Activated CD4-positive, alpha-beta T cell treated with anti-CD3 and anti-CD28 coated beads for 36 hours (primary cell): ENCODE data around the gene AGO1. TPM values are rescaled to one million over a fixed set of nuclear protein-coding genes. Genes with fewer than 3 reads are reported as not detected.
"Not testable (repeated sequence)": the region's sequence is repeated elsewhere in the genome, so short reads cannot be mapped to it uniquely, and the experiment has no call there.

Experiments
- ATAC-seq: fragments of 200-7000 bp; cut with Tn5 transposase; one replicate; pipeline ENCODE4 v1.10.0; 2021; ENCODE audit warnings: mild to moderate bottlenecking, moderate library complexity
- CTCF ChIA-PET: fragments of 350-600 bp; sonication (Branson Sonifier 250); formaldehyde crosslinking; loops from one replicate; lab custom pipeline; 2021; ENCODE audit warnings: antibody characterized with exemption; lab: Charles Lee
- POLR2A ChIA-PET: fragments of 350-600 bp; sonication (Branson Sonifier 250); formaldehyde crosslinking; loops from one replicate; lab custom pipeline; 2021; ENCODE audit warnings: antibody characterized with exemption, inconsistent platforms; lab: Charles Lee
- DNase-seq: peaks from one replicate; pipeline ENCODE4 v3.0.0-alpha.2; 2020
- H3K27ac Mint-ChIP-seq: one replicate; pipeline ENCODE4 v1.8.0; 2021; ENCODE audit warnings: mixed read lengths
- H3K27me3 Mint-ChIP-seq: one replicate; pipeline ENCODE4 v1.8.0; 2021; ENCODE audit warnings: mixed read lengths
- H3K36me3 Mint-ChIP-seq: one replicate; pipeline ENCODE4 v1.8.0; 2021; ENCODE audit warnings: low read depth, mixed read lengths
- H3K4me1 Mint-ChIP-seq: one replicate; pipeline ENCODE4 v1.8.0; 2021; ENCODE audit warnings: mixed read lengths
- H3K4me3 Mint-ChIP-seq: one replicate; pipeline ENCODE4 v1.8.0; 2021; ENCODE audit warnings: mild to moderate bottlenecking, moderate library complexity, mixed read lengths
- H3K9me3 Mint-ChIP-seq: one replicate; pipeline ENCODE4 v1.8.0; 2021; ENCODE audit warnings: low read depth, mixed read lengths
- intact Hi-C, 2 experiments: fragments of 100-400 bp; cut with DNase I in 1 of 2; cut with micrococcal nuclease in 1 of 2; formaldehyde crosslinking; loops; one replicate each; pipeline versions ENCODE4 v1.14.2 to v1.15.1; 2022 to 2024; cut with DNase I, micrococcal nuclease
- total RNA-seq, 2 experiments: library from RNA; stranded (reverse); gene quantifications; one replicate each; pipeline ENCODE4 v1.2.3, GENCODE V29; 2021

Gene AGO1
- total RNA-seq, 2 experiments from 2014 or later, result 31.5 to 34.6 TPM

- DNase-seq, result no peak
Observed at GRCh38 chr1:35851132-35851869, 31.7 kb upstream of the AGO1 start.

GRCh38 chr1:35852241-35852640 lies 30.8 kb upstream of the AGO1 start:
- H3K4me1 Mint-ChIP-seq, result no peaks in the 10 kb centered on the region
- no peaks in the 10 kb centered on the region for H3K9me3 Mint-ChIP-seq
- no peaks in the 10 kb centered on the region for H3K27me3 Mint-ChIP-seq
- POLR2A ChIA-PET, result no interaction called here
- no peak overlapping the region for H3K4me3 Mint-ChIP-seq
- intact Hi-C loops, result no loop called here
- DNase-seq (no peak), ATAC-seq (no peak)
- no peak overlapping the region for H3K27ac Mint-ChIP-seq
- CTCF ChIA-PET, result no interaction called here
- peaks cover 5% of the 10 kb centered on the region for H3K36me3 Mint-ChIP-seq

More at GRCh38 chr1:35851132-35851869, 31.7 kb upstream of the AGO1 start:
- H3K4me1 Mint-ChIP-seq, result no peaks in the 10 kb centered on the region
- ChIA-PET CTCF (interaction anchor here (0.6 to 1.2 kb wide), 2 partner anchors 32 to 228 kb away, joined by 4 read pairs; partner anchors contain the start of gene AGO1), POLR2A (no interaction called here)
- no peaks in the 10 kb centered on the region for H3K9me3 Mint-ChIP-seq
- H3K27ac Mint-ChIP-seq, result no peak overlapping the region
- H3K36me3 Mint-ChIP-seq, result peaks cover 5% of the 10 kb centered on the region
- intact Hi-C loops, result no loop called here
- no peak for ATAC-seq
- no peak overlapping the region for H3K4me3 Mint-ChIP-seq
- H3K27me3 Mint-ChIP-seq, result no peaks in the 10 kb centered on the region

GRCh38 chr1:35854989-35855700 lies 27.9 kb upstream of the AGO1 start:
- intact Hi-C loops, result no loop called here
- no peak overlapping the region for H3K4me3 Mint-ChIP-seq
- no peak overlapping the region for H3K27ac Mint-ChIP-seq
- H3K36me3 Mint-ChIP-seq, result peaks cover 5% of the 10 kb centered on the region
- ChIA-PET CTCF (no interaction called here), POLR2A (no interaction called here)
- no peaks in the 10 kb centered on the region for H3K4me1 Mint-ChIP-seq
- ATAC-seq (no peak), DNase-seq (peak; percentile 6)
- H3K27me3 Mint-ChIP-seq, result no peaks in the 10 kb centered on the region
- H3K9me3 Mint-ChIP-seq, result no peaks in the 10 kb centered on the region

GRCh38 chr1:35856964-35857363 lies 26.0 kb upstream of the AGO1 start:
- peaks cover 3% of the 10 kb centered on the region for H3K36me3 Mint-ChIP-seq
- H3K4me1 Mint-ChIP-seq, result no peaks in the 10 kb centered on the region
- ATAC-seq (no peak), DNase-seq (no peak)
- no peaks in the 10 kb centered on the region for H3K27me3 Mint-ChIP-seq
- no peak overlapping the region for H3K27ac Mint-ChIP-seq
- H3K4me3 Mint-ChIP-seq, result no peak overlapping the region
- ChIA-PET POLR2A (no interaction called here), CTCF (no interaction called here)
- intact Hi-C loops, result no loop called here
- H3K9me3 Mint-ChIP-seq, result no peaks in the 10 kb centered on the region

- no peak for DNase-seq
- no peak for ATAC-seq
- Mint-ChIP-seq H3K9me3 (no peaks in the 10 kb centered on the region), H3K27ac (no peak overlapping the region), H3K4me1 (no peaks in the 10 kb centered on the region), H3K36me3 (peaks cover 3% of the 10 kb centered on the region), H3K4me3 (no peak overlapping the region), H3K27me3 (no peaks in the 10 kb centered on the region)
- ChIA-PET POLR2A (no interaction called here), CTCF (no interaction called here)
- intact Hi-C loops, result no loop called here
Observed at GRCh38 chr1:35857830-35858229, 25.2 kb upstream of the AGO1 start.

GRCh38 chr1:35860696-35861095 lies 22.3 kb upstream of the AGO1 start:
- Mint-ChIP-seq H3K4me3 (no peak overlapping the region), H3K36me3 (no peaks in the 10 kb centered on the region), H3K9me3 (no peaks in the 10 kb centered on the region), H3K4me1 (no peaks in the 10 kb centered on the region), H3K27ac (no peak overlapping the region), H3K27me3 (no peaks in the 10 kb centered on the region)
- intact Hi-C loops, result no loop called here
- ChIA-PET CTCF (interaction anchor here (1.0 kb wide), 1 partner anchor 659 kb away, joined by 3 read pairs; no protein-coding TSS in a partner anchor), POLR2A (no interaction called here)
- ATAC-seq (no peak), DNase-seq (no peak)

- ATAC-seq, result no peak
- Mint-ChIP-seq H3K27ac (no peak overlapping the region), H3K4me3 (no peak overlapping the region), H3K9me3 (no peaks in the 10 kb centered on the region), H3K4me1 (no peaks in the 10 kb centered on the region), H3K27me3 (no peaks in the 10 kb centered on the region), H3K36me3 (no peaks in the 10 kb centered on the region)
- intact Hi-C loops, result no loop called here
- ChIA-PET CTCF (no interaction called here), POLR2A (interaction anchor here (0.6 kb wide), 1 partner anchor 114 kb away, joined by 8 read pairs; no protein-coding TSS in a partner anchor)
- DNase-seq, result no peak
Observed at GRCh38 chr1:35863136-35863535, 19.9 kb upstream of the AGO1 start.

- no peak for DNase-seq
- ATAC-seq, result no peak
- Mint-ChIP-seq H3K36me3 (no peaks in the 10 kb centered on the region), H3K9me3 (no peaks in the 10 kb centered on the region), H3K27me3 (no peaks in the 10 kb centered on the region), H3K4me3 (no peak overlapping the region), H3K27ac (no peak overlapping the region), H3K4me1 (no peaks in the 10 kb centered on the region)
- intact Hi-C loops, result no loop called here
- ChIA-PET POLR2A (interaction anchor here (0.6 kb wide), 1 partner anchor 522 kb away, joined by 3 read pairs; no protein-coding TSS in a partner anchor), CTCF (no interaction called here)
Observed at GRCh38 chr1:35863881-35864625, 19.0 kb upstream of the AGO1 start.

- H3K27me3 Mint-ChIP-seq, result no peaks in the 10 kb centered on the region
- CTCF ChIA-PET, result no interaction called here
- intact Hi-C loops, result no loop called here
- H3K4me3 Mint-ChIP-seq, result no peak overlapping the region
- H3K4me1 Mint-ChIP-seq, result no peaks in the 10 kb centered on the region
- DNase-seq (no peak), ATAC-seq (no peak)
- POLR2A ChIA-PET, result no interaction called here
- H3K27ac Mint-ChIP-seq, result no peak overlapping the region
- H3K9me3 Mint-ChIP-seq, result no peaks in the 10 kb centered on the region
- no peaks in the 10 kb centered on the region for H3K36me3 Mint-ChIP-seq
Observed at GRCh38 chr1:35864813-35865212, 18.2 kb upstream of the AGO1 start.

GRCh38 chr1:35866991-35867390 lies 16.0 kb upstream of the AGO1 start:
- H3K9me3 Mint-ChIP-seq, result no peaks in the 10 kb centered on the region
- ATAC-seq (no peak), DNase-seq (no peak)
- no peak overlapping the region for H3K27ac Mint-ChIP-seq
- ChIA-PET POLR2A (no interaction called here), CTCF (no interaction called here)
- intact Hi-C loops, result no loop called here
- no peak overlapping the region for H3K4me3 Mint-ChIP-seq
- H3K4me1 Mint-ChIP-seq, result no peaks in the 10 kb centered on the region
- H3K36me3 Mint-ChIP-seq, result no peaks in the 10 kb centered on the region
- H3K27me3 Mint-ChIP-seq, result no peaks in the 10 kb centered on the region

GRCh38 chr1:35869245-35869950 lies 13.6 kb upstream of the AGO1 start:
- ATAC-seq, H3K27ac Mint-ChIP-seq, intact Hi-C loops, DNase-seq, POLR2A ChIA-PET, H3K36me3 Mint-ChIP-seq, H3K4me3 Mint-ChIP-seq, CTCF ChIA-PET, H3K9me3 Mint-ChIP-seq, H3K27me3 Mint-ChIP-seq, H3K4me1 Mint-ChIP-seq: not testable (repeated sequence)
